ENCODE data around the gene OR4S2.

OR4S2 gene

GRCh38 chr11:55648027-55648426 lies at the start of gene OR4S2:
TSS of gene OR4S2 (plus strand) at chr11:55648327. CDS start at chr11:55650904, 2,577 bp downstream.
- DNase-seq (ENCODE audit: low spot score) = no peak
- no peak for FAIRE-seq

- no peak for DNase-seq (ENCODE audit: low spot score)
- no peak for FAIRE-seq
These were observed 40.6 kb upstream of the OR4S2 start, which contains the start of gene OR4C11 for GRCh38 chr11:55607545-55607944. TSS of gene OR4C11 (minus strand) at chr11:55607645. CDS start at chr11:55604373, 3,272 bp downstream.

- DNase-seq (ENCODE audit: low spot score) (no peak), FAIRE-seq (no peak)
These were observed 23.6 kb upstream of the OR4S2 start for GRCh38 chr11:55624531-55624930.

- FAIRE-seq (no peak), DNase-seq (ENCODE audit: low spot score) (no peak)
These were observed 13.3 kb upstream of the OR4S2 start, which contains the start of gene OR4P4 for GRCh38 chr11:55634813-55635212. TSS of gene OR4P4 (plus strand) at chr11:55635113.

GRCh38 chr11:55652560-55652959 lies 4.4 kb downstream of the OR4S2 start:
- DNase-seq (ENCODE audit: low spot score) (no peak), FAIRE-seq (no peak)

- no peak for FAIRE-seq
- DNase-seq (ENCODE audit: low spot score) = no peak
These were observed 7.0 kb downstream of the OR4S2 start for GRCh38 chr11:55655096-55655495.

- peak; percentile 18 for DNase-seq (ENCODE audit: low spot score)
- FAIRE-seq = no peak
These were observed 10.0 kb downstream of the OR4S2 start for GRCh38 chr11:55658031-55658573.

GRCh38 chr11:55658608-55659007 lies 10.5 kb downstream of the OR4S2 start:
- FAIRE-seq = no peak
- no peak for DNase-seq (ENCODE audit: low spot score)

- DNase-seq (ENCODE audit: low spot score) = no peak
- no peak for FAIRE-seq
These were observed 13.8 kb downstream of the OR4S2 start, which contains the start of gene OR4C6 for GRCh38 chr11:55661901-55662300. TSS of gene OR4C6 (plus strand) at chr11:55662201. CDS start at chr11:55665167, 2,966 bp downstream.

- no peak for FAIRE-seq
- no peak for DNase-seq (ENCODE audit: low spot score)
These were observed 21.2 kb downstream of the OR4S2 start for GRCh38 chr11:55669376-55669775.

- FAIRE-seq (no peak), DNase-seq (ENCODE audit: low spot score) (no peak)
These were observed 25.7 kb downstream of the OR4S2 start for GRCh38 chr11:55673860-55674259.

- DNase-seq (ENCODE audit: low spot score) (no peak), FAIRE-seq (no peak)
These were observed 49.7 kb downstream of the OR4S2 start for GRCh38 chr11:55697817-55698216.

- DNase-seq (ENCODE audit: low spot score) = no peak
- FAIRE-seq = no peak
These were observed 53.3 kb downstream of the OR4S2 start for GRCh38 chr11:55701429-55701828.

Data from urothelium cell line (cell line).